ENCODE data around the gene KLHL29.
A peak's percentile ranks its signal among the peaks of the same experiment; 100 is the strongest.

KLHL29 gene

GRCh38 chr2:23512778-23513177, 127.8 kb downstream of the KLHL29 start:
- no peak for DNase-seq (ENCODE audit: low read depth in 2 of 2)

GRCh38 chr2:23513245-23513871, 128.4 kb downstream of the KLHL29 start:
- DNase-seq (ENCODE audit: low read depth in 2 of 2): no peak

- no peak for DNase-seq (ENCODE audit: low read depth in 2 of 2)
Observed at GRCh38 chr2:23513872-23514793, 129.2 kb downstream of the KLHL29 start.

- no peak for DNase-seq (ENCODE audit: low read depth in 2 of 2)
Observed at GRCh38 chr2:23516520-23517256, 131.7 kb downstream of the KLHL29 start.

GRCh38 chr2:23518481-23519333, 133.7 kb downstream of the KLHL29 start:
- no peak for DNase-seq (ENCODE audit: low read depth in 2 of 2)

- no peak for DNase-seq (ENCODE audit: low read depth in 2 of 2)
Observed at GRCh38 chr2:23519334-23519651, 134.3 kb downstream of the KLHL29 start.

- DNase-seq (ENCODE audit: low read depth in 2 of 2): no peak
Observed at GRCh38 chr2:23520256-23520655, 135.3 kb downstream of the KLHL29 start.

- no peak for DNase-seq (ENCODE audit: low read depth in 2 of 2)
Observed at GRCh38 chr2:23521060-23521459, 136.1 kb downstream of the KLHL29 start.

- no peak for DNase-seq (ENCODE audit: low read depth in 2 of 2)
Observed at GRCh38 chr2:23522726-23523372, 137.9 kb downstream of the KLHL29 start.

- no peak for DNase-seq (ENCODE audit: low read depth in 2 of 2)
Observed at GRCh38 chr2:23523373-23524260, 138.6 kb downstream of the KLHL29 start.

GRCh38 chr2:23524261-23524706, 139.3 kb downstream of the KLHL29 start:
- no peak for DNase-seq (ENCODE audit: low read depth in 2 of 2)

GRCh38 chr2:23525137-23525765, 140.3 kb downstream of the KLHL29 start:
- DNase-seq (ENCODE audit: low read depth in 2 of 2): no peak

GRCh38 chr2:23526114-23526513, 141.1 kb downstream of the KLHL29 start:
- DNase-seq (ENCODE audit: low read depth in 2 of 2): peak in 1 of 2 donors; percentile 19

GRCh38 chr2:23526835-23527790, 142.1 kb downstream of the KLHL29 start:
- no peak for DNase-seq (ENCODE audit: low read depth in 2 of 2)

GRCh38 chr2:23528171-23528570, 143.2 kb downstream of the KLHL29 start:
- DNase-seq (ENCODE audit: low read depth in 2 of 2): no peak

- no peak for DNase-seq (ENCODE audit: low read depth in 2 of 2)
Observed at GRCh38 chr2:23528690-23529089, 143.7 kb downstream of the KLHL29 start.

- no peak for DNase-seq (ENCODE audit: low read depth in 2 of 2)
Observed at GRCh38 chr2:23529659-23530058, 144.7 kb downstream of the KLHL29 start.

- no peak for DNase-seq (ENCODE audit: low read depth in 2 of 2)
Observed at GRCh38 chr2:23530206-23530908, 145.4 kb downstream of the KLHL29 start.
